ENCODE results near the gene ZC3H15.

The ZC3H15 gene

GRCh38 chr2:186542002-186542401, 55.9 kb downstream of the ZC3H15 start:
- H2BK15ac ChIP-seq (ENCODE audit: low read length) = no peak overlapping the region
- H2AK5ac ChIP-seq (ENCODE audit: low read depth, low read length) = no peak overlapping the region
- H4K8ac ChIP-seq (ENCODE audit: low read depth, low read length) = no peak overlapping the region
- H3K4me3 ChIP-seq (ENCODE audit: low read length in 2 of 2) = no peak overlapping the region
- H2BK120ac ChIP-seq (ENCODE audit: low read depth, low read length) = no peak overlapping the region
- no peak overlapping the region for H2AFZ ChIP-seq (ENCODE audit: low read length)
- no peak overlapping the region for H3K27ac ChIP-seq (replicated peaks; ENCODE audit: low read length)
- H3K9ac ChIP-seq (ENCODE audit: low read depth, low read length, poor library complexity) = no peak overlapping the region
- H4K91ac ChIP-seq (ENCODE audit: low read depth, low read length, poor library complexity) = no peak overlapping the region
- H3K4me1 ChIP-seq (ENCODE audit: control insufficient read depth in 2 of 2, insufficient read depth in 1 of 2, low read depth in 1 of 2, low read length in 2 of 2) = peaks cover 4 to 7% of the 10 kb centered on the region in 2 donors
- no peaks in the 10 kb centered on the region for H3K79me1 ChIP-seq (ENCODE audit: low read depth, low read length)
- no peak overlapping the region for H3K4me2 ChIP-seq (ENCODE audit: insufficient read depth, low read length, poor library complexity, severe bottlenecking)
- H3K9me3 ChIP-seq (replicated peaks in 1 of 2; ENCODE audit: control insufficient read depth in 2 of 2, insufficient read depth in 1 of 2, low read depth in 1 of 2, low read length in 2 of 2) = no peaks in the 10 kb centered on the region
- no peaks in the 10 kb centered on the region for H3K27me3 ChIP-seq (ENCODE audit: control insufficient read depth in 3 of 3, insufficient read depth in 3 of 3, low read depth in 1 of 3, low read length in 3 of 3)
- H3K4ac ChIP-seq (ENCODE audit: low read length) = no peak overlapping the region
- no peak overlapping the region for H2BK12ac ChIP-seq (ENCODE audit: low read length)
- H3K14ac ChIP-seq (ENCODE audit: low read length) = no peak overlapping the region
- no CpG with 5 or more reads among the region's 4 CpGs for WGBS, 2 donors (ENCODE audit: extremely low coverage in 2 of 2, insufficient read length in 2 of 2, insufficient replicate concordance in 1 of 2)
- H3K23ac ChIP-seq (ENCODE audit: low read depth, low read length, poor library complexity) = no peak overlapping the region
- H3K36me3 ChIP-seq (replicated peaks in 1 of 2; ENCODE audit: control insufficient read depth in 2 of 2, insufficient read depth in 2 of 2, low read length in 2 of 2) = no peaks in the 10 kb centered on the region
- no peak overlapping the region for H3K18ac ChIP-seq (ENCODE audit: low read length)
- no peak overlapping the region for H2BK5ac ChIP-seq (ENCODE audit: low read length)
- DNase-seq (ENCODE audit: low spot score) = no peak

- Histone ChIP-seq H3K4me1 (ENCODE audit: control insufficient read depth in 2 of 2, insufficient read depth in 1 of 2, low read depth in 1 of 2, low read length in 2 of 2) (peaks cover 4 to 7% of the 10 kb centered on the region in 2 donors), H2BK15ac (ENCODE audit: low read length) (no peak overlapping the region), H2BK5ac (ENCODE audit: low read length) (no peak overlapping the region), H3K9me3 (replicated peaks in 1 of 2; ENCODE audit: control insufficient read depth in 2 of 2, insufficient read depth in 1 of 2, low read depth in 1 of 2, low read length in 2 of 2) (no peaks in the 10 kb centered on the region), H3K4ac (ENCODE audit: low read length) (no peak overlapping the region), H3K4me3 (ENCODE audit: low read length in 2 of 2) (no peak overlapping the region), H3K27ac (replicated peaks; ENCODE audit: low read length) (peak overlapping the region; percentile 59), H3K79me1 (ENCODE audit: low read depth, low read length) (no peaks in the 10 kb centered on the region), H3K9ac (ENCODE audit: low read depth, low read length, poor library complexity) (no peak overlapping the region), H3K27me3 (ENCODE audit: control insufficient read depth in 3 of 3, insufficient read depth in 3 of 3, low read depth in 1 of 3, low read length in 3 of 3) (no peaks in the 10 kb centered on the region), H4K8ac (ENCODE audit: low read depth, low read length) (no peak overlapping the region), H4K91ac (ENCODE audit: low read depth, low read length, poor library complexity) (no peak overlapping the region), H2AK5ac (ENCODE audit: low read depth, low read length) (peak overlapping the region; percentile 63), H3K4me2 (ENCODE audit: insufficient read depth, low read length, poor library complexity, severe bottlenecking) (no peak overlapping the region), H2BK12ac (ENCODE audit: low read length) (no peak overlapping the region), H3K14ac (ENCODE audit: low read length) (no peak overlapping the region), H3K18ac (ENCODE audit: low read length) (no peak overlapping the region), H3K36me3 (replicated peaks in 1 of 2; ENCODE audit: control insufficient read depth in 2 of 2, insufficient read depth in 2 of 2, low read length in 2 of 2) (no peaks in the 10 kb centered on the region), H2BK120ac (ENCODE audit: low read depth, low read length) (no peak overlapping the region), H3K23ac (ENCODE audit: low read depth, low read length, poor library complexity) (no peak overlapping the region), H2AFZ (ENCODE audit: low read length) (peak overlapping the region; percentile 67)
- DNase-seq (ENCODE audit: low spot score) = no peak
- WGBS, 2 donors (ENCODE audit: extremely low coverage in 2 of 2, insufficient read length in 2 of 2, insufficient replicate concordance in 1 of 2) = no CpG with 5 or more reads among the region's 3 CpGs
Observed at GRCh38 chr2:186543561-186544131, 57.6 kb downstream of the ZC3H15 start.

- Histone ChIP-seq H3K18ac (ENCODE audit: low read length) (no peak overlapping the region), H3K79me1 (ENCODE audit: low read depth, low read length) (no peaks in the 10 kb centered on the region), H2BK12ac (ENCODE audit: low read length) (no peak overlapping the region), H2AK5ac (ENCODE audit: low read depth, low read length) (no peak overlapping the region), H3K4me3 (ENCODE audit: low read length in 2 of 2) (no peak overlapping the region), H3K23ac (ENCODE audit: low read depth, low read length, poor library complexity) (no peak overlapping the region), H2AFZ (ENCODE audit: low read length) (peak overlapping the region; percentile 67), H3K4me2 (ENCODE audit: insufficient read depth, low read length, poor library complexity, severe bottlenecking) (no peak overlapping the region), H3K9ac (ENCODE audit: low read depth, low read length, poor library complexity) (no peak overlapping the region), H3K9me3 (replicated peaks in 1 of 2; ENCODE audit: control insufficient read depth in 2 of 2, insufficient read depth in 1 of 2, low read depth in 1 of 2, low read length in 2 of 2) (no peaks in the 10 kb centered on the region), H4K91ac (ENCODE audit: low read depth, low read length, poor library complexity) (no peak overlapping the region), H2BK15ac (ENCODE audit: low read length) (no peak overlapping the region), H3K4ac (ENCODE audit: low read length) (no peak overlapping the region), H2BK120ac (ENCODE audit: low read depth, low read length) (no peak overlapping the region), H3K4me1 (ENCODE audit: control insufficient read depth in 2 of 2, insufficient read depth in 1 of 2, low read depth in 1 of 2, low read length in 2 of 2) (peaks cover 4 to 7% of the 10 kb centered on the region in 2 donors), H2BK5ac (ENCODE audit: low read length) (no peak overlapping the region), H3K27ac (replicated peaks; ENCODE audit: low read length) (peak overlapping the region; percentile 79), H3K14ac (ENCODE audit: low read length) (no peak overlapping the region), H3K36me3 (replicated peaks in 1 of 2; ENCODE audit: control insufficient read depth in 2 of 2, insufficient read depth in 2 of 2, low read length in 2 of 2) (no peaks in the 10 kb centered on the region), H4K8ac (ENCODE audit: low read depth, low read length) (no peak overlapping the region), H3K27me3 (ENCODE audit: control insufficient read depth in 3 of 3, insufficient read depth in 3 of 3, low read depth in 1 of 3, low read length in 3 of 3) (no peaks in the 10 kb centered on the region)
- WGBS, 2 donors (ENCODE audit: extremely low coverage in 2 of 2, insufficient read length in 2 of 2, insufficient replicate concordance in 1 of 2) = no CpG with 5 or more reads among the region's 1 CpG
- peak; percentile 52 for DNase-seq (ENCODE audit: low spot score)
Observed at GRCh38 chr2:186544255-186544675, 58.2 kb downstream of the ZC3H15 start.

GRCh38 chr2:186546846-186547245, 60.8 kb downstream of the ZC3H15 start:
- no CpG with 5 or more reads among the region's 1 CpG for WGBS, 2 donors (ENCODE audit: extremely low coverage in 2 of 2, insufficient read length in 2 of 2, insufficient replicate concordance in 1 of 2)
- H3K4me3 ChIP-seq (ENCODE audit: low read length in 2 of 2) = no peak overlapping the region
- DNase-seq (ENCODE audit: low spot score) = no peak

More at GRCh38 chr2:186546846-186547245, 60.8 kb downstream of the ZC3H15 start:
- Histone ChIP-seq H3K18ac (ENCODE audit: low read length) (no peak overlapping the region), H2BK5ac (ENCODE audit: low read length) (no peak overlapping the region), H2BK12ac (ENCODE audit: low read length) (no peak overlapping the region), H2BK15ac (ENCODE audit: low read length) (no peak overlapping the region), H3K4ac (ENCODE audit: low read length) (no peak overlapping the region), H2BK120ac (ENCODE audit: low read depth, low read length) (no peak overlapping the region), H3K27ac (replicated peaks; ENCODE audit: low read length) (no peak overlapping the region), H3K23ac (ENCODE audit: low read depth, low read length, poor library complexity) (no peak overlapping the region), H3K9ac (ENCODE audit: low read depth, low read length, poor library complexity) (no peak overlapping the region), H3K14ac (ENCODE audit: low read length) (no peak overlapping the region), H3K4me1 (ENCODE audit: control insufficient read depth in 2 of 2, insufficient read depth in 1 of 2, low read depth in 1 of 2, low read length in 2 of 2) (peaks cover 5 to 7% of the 10 kb centered on the region in 2 donors), H4K8ac (ENCODE audit: low read depth, low read length) (no peak overlapping the region), H3K79me1 (ENCODE audit: low read depth, low read length) (no peaks in the 10 kb centered on the region), H2AFZ (ENCODE audit: low read length) (no peak overlapping the region), H3K4me2 (ENCODE audit: insufficient read depth, low read length, poor library complexity, severe bottlenecking) (no peak overlapping the region), H2AK5ac (ENCODE audit: low read depth, low read length) (no peak overlapping the region), H3K9me3 (replicated peaks in 1 of 2; ENCODE audit: control insufficient read depth in 2 of 2, insufficient read depth in 1 of 2, low read depth in 1 of 2, low read length in 2 of 2) (no peaks in the 10 kb centered on the region), H3K27me3 (ENCODE audit: control insufficient read depth in 3 of 3, insufficient read depth in 3 of 3, low read depth in 1 of 3, low read length in 3 of 3) (no peaks in the 10 kb centered on the region), H3K36me3 (replicated peaks in 1 of 2; ENCODE audit: control insufficient read depth in 2 of 2, insufficient read depth in 2 of 2, low read length in 2 of 2) (no peaks in the 10 kb centered on the region), H4K91ac (ENCODE audit: low read depth, low read length, poor library complexity) (no peak overlapping the region)
